GDM1 (cell line): Measurements from ENCODE around the gene ZNF789.
"Not testable (repeated sequence)": the region's sequence is repeated elsewhere in the genome, so short reads cannot be mapped to it uniquely, and the experiment has no call there.

Source experiments
- DNase-seq: peaks from one replicate; lab custom pipeline; 2025; lab: John Stamatoyannopoulos, UW

Gene ZNF789

GRCh38 chr7:99472561-99473314 lies at the start of gene ZNF789:
Gene ZNF789 (plus strand): TSS chr7:99472890. CDS start chr7:99476457, 3,567 bp downstream.
- DNase-seq = peak; percentile 92

GRCh38 chr7:99424932-99425730 lies 47.6 kb upstream of the ZNF789 start:
- DNase-seq = no peak

- DNase-seq = no peak
Observed at GRCh38 chr7:99428972-99429566, 43.6 kb upstream of the ZNF789 start.

GRCh38 chr7:99429756-99430155 lies 42.9 kb upstream of the ZNF789 start:
- no peak for DNase-seq

GRCh38 chr7:99431756-99432540 lies 40.7 kb upstream of the ZNF789 start:
- not testable (repeated sequence) for DNase-seq

- DNase-seq = no peak
Observed at GRCh38 chr7:99433158-99433557, 39.5 kb upstream of the ZNF789 start.

GRCh38 chr7:99437946-99438572 lies 34.6 kb upstream of the ZNF789 start:
- DNase-seq = no peak

GRCh38 chr7:99438573-99439480 lies 33.9 kb upstream of the ZNF789 start, which contains the start of the genes CPSF4 and PTCD1:
Gene CPSF4 (plus strand): TSS chr7:99438943. CDS start chr7:99439083, 140 bp downstream.
Gene PTCD1 (minus strand): TSS chr7:99438798. CDS start chr7:99435242, 3,556 bp downstream.
- peak; percentile 92 for DNase-seq

GRCh38 chr7:99440195-99440594 lies 32.5 kb upstream of the ZNF789 start:
- DNase-seq = no peak

GRCh38 chr7:99446096-99446495 lies 26.6 kb upstream of the ZNF789 start:
- DNase-seq = no peak

GRCh38 chr7:99447943-99448342 lies 24.7 kb upstream of the ZNF789 start:
- DNase-seq = no peak

GRCh38 chr7:99448855-99449254 lies 23.8 kb upstream of the ZNF789 start:
- DNase-seq = no peak

- no peak for DNase-seq
Observed at GRCh38 chr7:99449326-99449725, 23.4 kb upstream of the ZNF789 start.

- DNase-seq = no peak
Observed at GRCh38 chr7:99451936-99452335, 20.8 kb upstream of the ZNF789 start.

GRCh38 chr7:99452541-99452940 lies 20.1 kb upstream of the ZNF789 start:
- no peak for DNase-seq

GRCh38 chr7:99453105-99453504 lies 19.6 kb upstream of the ZNF789 start:
- DNase-seq = no peak

GRCh38 chr7:99455874-99456273 lies 16.8 kb upstream of the ZNF789 start:
- no peak for DNase-seq

GRCh38 chr7:99456288-99456687 lies 16.4 kb upstream of the ZNF789 start:
- no peak for DNase-seq

- no peak for DNase-seq
Observed at GRCh38 chr7:99457050-99457649, 15.5 kb upstream of the ZNF789 start.
